NCI-H1930 (cell line): ENCODE results near the gene ARMC9.
"Not testable (repeated sequence)": the region's sequence is repeated elsewhere in the genome, so short reads cannot be mapped to it uniquely, and the experiment has no call there.

Experiments
- DNase-seq, 2 experiments: peaks; one replicate each; lab custom pipeline; 2025; lab: John Stamatoyannopoulos, UW

ARMC9 gene

GRCh38 chr2:231183851-231184250 lies 14.6 kb upstream of the ARMC9 start:
- no peak for DNase-seq

DNA sequence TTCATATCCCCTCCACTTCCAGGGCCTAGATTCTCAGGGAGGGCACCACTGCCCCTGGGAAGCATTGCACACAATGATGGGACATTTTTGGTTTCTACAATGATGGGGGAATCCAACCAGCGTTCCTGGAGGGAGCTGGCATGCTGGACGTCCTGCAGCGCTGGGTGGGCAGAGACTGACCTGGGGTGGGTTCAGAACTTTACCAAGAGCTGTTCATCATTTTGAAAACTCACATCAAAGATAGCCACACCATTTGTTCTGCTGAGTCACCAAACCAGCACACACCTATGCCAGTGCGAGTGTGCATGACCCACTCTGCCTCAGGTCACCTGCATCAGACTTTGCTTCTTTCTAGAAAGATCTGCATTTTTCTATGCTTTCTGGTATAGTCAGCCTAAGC lies 14.1 kb upstream of the ARMC9 start:
- no peak for DNase-seq

- DNase-seq, result no peak
These were observed 13.2 kb upstream of the ARMC9 start for GRCh38 chr2:231185050-231185725.

DNA sequence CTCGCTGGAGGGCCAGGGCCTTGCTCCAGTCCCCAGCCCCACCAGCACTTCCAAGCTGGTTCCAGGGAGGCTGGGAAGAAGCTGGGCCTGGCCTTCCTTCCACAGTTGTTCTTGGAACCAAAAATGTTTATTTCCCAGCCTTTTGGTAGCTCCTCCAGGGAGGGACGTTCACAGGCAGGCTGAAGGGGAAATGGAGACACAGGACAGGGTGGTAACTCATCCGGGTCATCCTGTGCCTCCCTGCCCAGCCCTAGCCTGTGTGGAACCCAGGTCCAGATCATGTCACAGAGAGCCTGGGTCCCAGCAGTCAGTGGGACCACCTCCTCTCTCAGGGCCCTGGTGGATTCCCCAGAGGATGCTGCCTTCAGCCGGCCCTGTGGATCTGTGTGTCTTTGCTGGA lies 12.5 kb upstream of the ARMC9 start:
- no peak for DNase-seq

DNA sequence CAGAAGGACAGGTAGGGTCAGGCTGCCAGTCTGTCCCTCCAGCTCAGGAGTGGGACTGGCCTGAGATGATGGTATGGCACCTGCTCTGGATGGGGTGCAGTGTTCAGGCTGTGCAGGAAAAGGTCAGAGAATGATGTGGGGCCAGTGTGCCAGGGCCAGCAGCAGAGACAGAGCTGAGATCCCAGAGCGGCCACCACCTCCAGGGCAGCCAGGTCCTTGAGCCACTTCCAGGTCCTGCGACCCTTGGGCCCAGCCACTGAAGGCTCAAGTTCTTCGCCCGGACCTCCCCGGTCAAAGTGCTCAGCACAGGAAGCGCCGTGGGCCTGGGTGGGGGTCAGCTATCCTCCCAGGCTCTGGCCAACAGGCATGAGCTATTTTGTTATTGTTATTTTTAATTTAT lies 12.1 kb upstream of the ARMC9 start:
- no peak for DNase-seq

- DNase-seq, result no peak
These were observed 10.5 kb upstream of the ARMC9 start for GRCh38 chr2:231187736-231188505.

- DNase-seq, result no peak
These were observed 9.8 kb upstream of the ARMC9 start for GRCh38 chr2:231188506-231189170.

DNA sequence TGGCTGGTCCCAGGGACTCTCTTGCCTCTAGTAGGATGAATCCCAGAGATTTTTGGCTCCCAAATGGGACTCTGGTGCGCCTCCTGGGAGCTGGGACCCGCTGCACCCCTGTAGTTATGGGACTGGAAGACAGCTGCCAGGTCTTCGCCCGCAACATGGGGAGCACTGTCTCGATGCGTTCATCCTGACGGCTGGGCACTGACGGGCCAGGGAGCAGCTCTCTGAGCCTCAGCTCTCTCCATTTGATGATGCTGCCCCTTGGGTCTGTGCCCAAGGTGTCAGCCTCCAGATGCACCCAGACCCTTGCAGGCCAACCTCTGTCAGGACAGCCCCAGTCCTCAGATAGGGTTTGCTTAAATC lies 9.3 kb upstream of the ARMC9 start:
- no peak for DNase-seq

- DNase-seq, result no peak
These were observed 8.6 kb upstream of the ARMC9 start for GRCh38 chr2:231189571-231190495.

- DNase-seq, result no peak
These were observed 7.8 kb upstream of the ARMC9 start for GRCh38 chr2:231190531-231191197.

- peak in 1 of 2 experiments; percentile 14 for DNase-seq
These were observed 6.2 kb upstream of the ARMC9 start for GRCh38 chr2:231191896-231192872.

DNA sequence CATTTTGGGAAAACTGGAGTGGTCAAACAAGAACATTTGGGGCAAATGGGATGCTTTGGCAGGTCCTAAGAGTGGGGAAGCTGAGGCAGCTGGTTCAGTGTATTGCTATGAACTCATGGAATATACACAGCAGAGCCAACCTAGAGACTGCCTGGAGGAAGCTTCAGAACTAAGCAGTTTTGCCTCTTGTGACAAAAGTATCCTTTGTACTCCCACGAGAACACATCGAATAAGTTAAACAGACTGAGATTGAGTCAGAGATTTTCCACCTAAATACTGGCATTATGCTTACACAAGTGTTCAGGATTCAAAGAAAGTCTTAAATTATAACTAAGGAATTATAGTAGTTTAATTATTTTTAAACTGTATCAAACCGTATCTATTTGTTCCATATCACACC lies 5.2 kb upstream of the ARMC9 start:
- DNase-seq, result no peak

GRCh38 chr2:231196592-231196991 lies 1.8 kb upstream of the ARMC9 start:
- DNase-seq, result no peak

- DNase-seq, result not testable (repeated sequence)
These were observed 1.2 kb upstream of the ARMC9 start for GRCh38 chr2:231197196-231197595.

- no peak for DNase-seq
These were observed 633 bp upstream of the ARMC9 start for GRCh38 chr2:231197706-231198290.

- DNase-seq, result no peak
These were observed 788 bp downstream of the ARMC9 start for GRCh38 chr2:231199219-231199618.

GRCh38 chr2:231200805-231201474 lies 2.5 kb downstream of the ARMC9 start:
- DNase-seq, result no peak

DNA sequence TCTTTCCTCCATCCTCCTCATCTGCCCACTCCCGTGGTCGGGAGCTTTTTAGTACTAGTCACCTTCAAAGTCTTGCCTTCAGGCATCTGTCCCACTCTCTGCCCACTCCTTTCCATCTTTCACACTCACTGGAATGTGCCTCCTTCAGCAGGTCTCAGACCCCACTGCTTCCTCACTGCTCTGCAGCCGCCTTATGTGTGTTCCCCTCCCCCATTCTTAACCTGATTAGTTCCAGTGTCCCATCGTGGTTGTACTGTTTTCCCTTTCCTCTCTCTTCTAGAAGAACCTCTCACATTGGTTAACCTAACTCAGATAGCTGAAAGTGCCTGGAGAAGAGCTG lies 3.0 kb downstream of the ARMC9 start:
- DNase-seq, result no peak

DNA sequence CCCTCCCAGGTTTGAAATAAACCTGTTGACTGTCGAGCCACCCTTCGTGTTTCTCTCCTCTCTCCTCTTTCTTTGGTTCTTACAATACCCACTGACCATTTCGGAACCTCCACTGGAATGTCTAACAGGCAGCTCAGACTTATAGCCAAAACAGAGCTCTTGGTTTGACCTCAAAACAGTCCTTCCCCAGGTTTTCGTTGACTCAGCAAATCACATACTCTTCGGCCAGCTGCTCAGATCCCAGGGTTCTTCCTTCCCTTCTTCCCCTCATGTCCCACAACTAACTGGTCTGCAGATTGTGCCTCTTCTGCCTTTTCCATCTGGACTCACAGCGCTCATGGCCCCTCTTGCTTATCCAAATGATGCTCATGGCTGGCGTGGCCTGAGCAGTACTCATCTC lies 4.7 kb downstream of the ARMC9 start:
- no peak for DNase-seq

DNA sequence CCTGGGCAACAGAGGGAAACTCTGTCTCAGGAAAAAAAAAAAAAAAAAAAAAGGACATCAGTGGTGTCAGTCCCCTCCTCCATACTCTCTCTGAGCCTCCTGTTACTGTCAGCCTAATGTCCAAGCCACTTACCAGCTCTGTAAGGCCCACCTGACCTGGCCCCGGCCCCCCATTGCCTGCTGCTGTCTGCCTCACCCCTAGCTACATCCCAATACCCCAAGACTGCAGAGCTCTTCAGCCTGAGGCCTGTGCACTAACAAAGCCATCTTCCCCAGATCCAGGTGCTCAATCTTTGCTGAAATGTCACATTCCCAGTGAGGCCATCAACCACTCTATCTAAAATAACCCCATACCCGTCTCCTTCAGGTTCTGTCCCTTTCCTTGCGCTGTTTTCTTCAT lies 5.7 kb downstream of the ARMC9 start:
- DNase-seq, result no peak
